Measurements from ENCODE around the gene MID1. TPM values are rescaled to one million over a fixed set of nuclear protein-coding genes. Genes with fewer than 3 reads are reported as not detected.

Gene MID1, protein sequence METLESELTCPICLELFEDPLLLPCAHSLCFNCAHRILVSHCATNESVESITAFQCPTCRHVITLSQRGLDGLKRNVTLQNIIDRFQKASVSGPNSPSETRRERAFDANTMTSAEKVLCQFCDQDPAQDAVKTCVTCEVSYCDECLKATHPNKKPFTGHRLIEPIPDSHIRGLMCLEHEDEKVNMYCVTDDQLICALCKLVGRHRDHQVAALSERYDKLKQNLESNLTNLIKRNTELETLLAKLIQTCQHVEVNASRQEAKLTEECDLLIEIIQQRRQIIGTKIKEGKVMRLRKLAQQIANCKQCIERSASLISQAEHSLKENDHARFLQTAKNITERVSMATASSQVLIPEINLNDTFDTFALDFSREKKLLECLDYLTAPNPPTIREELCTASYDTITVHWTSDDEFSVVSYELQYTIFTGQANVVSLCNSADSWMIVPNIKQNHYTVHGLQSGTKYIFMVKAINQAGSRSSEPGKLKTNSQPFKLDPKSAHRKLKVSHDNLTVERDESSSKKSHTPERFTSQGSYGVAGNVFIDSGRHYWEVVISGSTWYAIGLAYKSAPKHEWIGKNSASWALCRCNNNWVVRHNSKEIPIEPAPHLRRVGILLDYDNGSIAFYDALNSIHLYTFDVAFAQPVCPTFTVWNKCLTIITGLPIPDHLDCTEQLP
- polyA plus RNA-seq (2013, experiment 1 of 2), result 24.4 TPM
- 27.3 TPM for polyA plus RNA-seq (2013, experiment 2 of 2)

GRCh38 chrX:10620121-10620699 lies at the start of gene MID1:
Gene MID1, minus strand, starts transcription at chrX:10620585. Its CDS starts 53,038 bp downstream, at chrX:10567547.
- Histone ChIP-seq H3K27me3 (ENCODE audit: insufficient read depth, low read length) (no peaks in the 10 kb centered on the region), H3K36me3 (ENCODE audit: insufficient read depth, low read length) (no peaks in the 10 kb centered on the region), H3K27ac (ENCODE audit: low read depth, low read length) (peak within 1 kb of the TSS; percentile 94), H3K9ac (ENCODE audit: low read depth, low read length) (peak within 1 kb of the TSS; percentile 75), H3K4me1 (ENCODE audit: insufficient read depth, low read length) (peaks cover 37% of the 10 kb centered on the region), H3K4me3 (ENCODE audit: low read length) (peak within 1 kb of the TSS; percentile 77), H3K9me3 (ENCODE audit: insufficient read depth, low read depth, low read length) (no peaks in the 10 kb centered on the region)
- WGBS, result under 1% methylated on average over 46 of the region's 46 CpGs

DNA sequence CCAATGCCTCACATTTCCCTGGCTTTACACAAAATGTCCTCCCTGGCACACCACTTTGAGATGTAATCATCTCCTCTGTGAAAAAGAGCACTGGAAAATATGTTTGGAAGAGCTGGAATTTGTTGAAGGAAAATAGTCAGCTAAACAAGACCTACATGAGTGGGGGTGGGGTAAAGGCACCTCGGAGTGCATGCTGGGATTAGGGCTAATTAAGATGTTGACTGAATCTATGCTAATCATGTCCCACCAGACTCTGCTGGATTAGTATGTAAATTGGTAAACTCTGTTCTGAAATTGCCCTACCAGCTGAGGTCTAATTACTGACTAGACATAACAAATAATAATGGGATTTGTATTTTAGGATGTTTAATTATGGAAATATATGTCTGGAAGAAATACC lies 46.8 kb upstream of the MID1 start:
- Histone ChIP-seq H3K4me1 (ENCODE audit: insufficient read depth, low read length) (peaks cover 9% of the 10 kb centered on the region), H3K27me3 (ENCODE audit: insufficient read depth, low read length) (no peaks in the 10 kb centered on the region), H3K36me3 (ENCODE audit: insufficient read depth, low read length) (no peaks in the 10 kb centered on the region), H3K9ac (ENCODE audit: low read depth, low read length) (no peak overlapping the region), H3K4me3 (ENCODE audit: low read length) (no peak overlapping the region), H3K27ac (ENCODE audit: low read depth, low read length) (no peak overlapping the region), H3K9me3 (ENCODE audit: insufficient read depth, low read depth, low read length) (no peaks in the 10 kb centered on the region)
- WGBS, result 71% methylated on average over 1 of the region's 1 CpG

- Histone ChIP-seq H3K4me1 (ENCODE audit: insufficient read depth, low read length) (peaks cover 9% of the 10 kb centered on the region), H3K27me3 (ENCODE audit: insufficient read depth, low read length) (no peaks in the 10 kb centered on the region), H3K9me3 (ENCODE audit: insufficient read depth, low read depth, low read length) (no peaks in the 10 kb centered on the region), H3K9ac (ENCODE audit: low read depth, low read length) (no peak overlapping the region), H3K4me3 (ENCODE audit: low read length) (no peak overlapping the region), H3K36me3 (ENCODE audit: insufficient read depth, low read length) (no peaks in the 10 kb centered on the region), H3K27ac (ENCODE audit: low read depth, low read length) (no peak overlapping the region)
- WGBS, result 91% methylated on average over 1 of the region's 1 CpG
Measured at GRCh38 chrX:10666102-10666501, 45.7 kb upstream of the MID1 start.

DNA sequence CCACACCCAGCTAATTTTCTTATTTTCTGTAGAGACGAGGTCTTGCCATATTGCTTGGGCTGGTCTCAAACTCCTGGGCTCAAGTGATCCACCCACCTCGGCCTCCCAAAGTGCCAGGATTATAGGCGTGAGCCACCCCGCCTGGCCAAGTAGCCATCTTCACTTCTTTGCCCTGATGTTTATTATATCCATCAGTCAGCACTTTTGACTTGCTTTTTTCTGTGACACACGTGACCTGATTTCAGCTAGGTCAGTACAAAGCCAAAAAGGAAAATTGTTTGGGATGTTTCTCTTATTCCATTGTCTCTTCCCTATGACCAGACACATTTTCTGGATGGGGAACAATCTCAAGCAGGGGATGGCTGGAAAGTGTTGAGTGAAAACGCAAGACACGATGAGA lies 45.3 kb upstream of the MID1 start:
- WGBS, result 96% methylated on average over 7 of the region's 7 CpGs
- H3K4me1 ChIP-seq (ENCODE audit: insufficient read depth, low read length), result peaks cover 10% of the 10 kb centered on the region
- H3K36me3 ChIP-seq (ENCODE audit: insufficient read depth, low read length), result no peaks in the 10 kb centered on the region
- no peak overlapping the region for H3K27ac ChIP-seq (ENCODE audit: low read depth, low read length)
- no peaks in the 10 kb centered on the region for H3K9me3 ChIP-seq (ENCODE audit: insufficient read depth, low read depth, low read length)
- H3K27me3 ChIP-seq (ENCODE audit: insufficient read depth, low read length), result no peaks in the 10 kb centered on the region
- H3K4me3 ChIP-seq (ENCODE audit: low read length), result no peak overlapping the region
- H3K9ac ChIP-seq (ENCODE audit: low read depth, low read length), result no peak overlapping the region

- WGBS, result 12% methylated on average over 5 of the region's 6 CpGs
- H3K4me3 ChIP-seq (ENCODE audit: low read length), result no peak overlapping the region
Measured at GRCh38 chrX:10660171-10660570, 39.8 kb upstream of the MID1 start.

DNA sequence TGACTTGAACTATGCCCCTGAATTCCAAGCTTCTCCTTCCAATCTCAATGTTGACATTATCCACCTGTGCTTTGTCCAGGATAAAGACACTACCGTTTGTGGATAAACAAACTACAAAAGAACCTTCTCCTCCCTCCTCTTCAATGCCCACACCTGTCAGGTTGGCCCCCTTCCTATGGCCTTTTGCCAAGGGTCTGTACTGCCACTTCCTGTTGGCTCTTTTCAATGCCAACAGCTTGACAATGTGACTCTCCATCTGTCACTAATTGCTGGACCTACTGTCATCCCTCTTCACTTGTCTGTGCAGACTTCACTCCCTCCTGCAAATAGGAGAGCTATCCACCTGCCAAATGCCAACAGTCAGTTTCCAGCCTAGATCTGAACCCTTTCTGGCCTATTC lies 35.8 kb upstream of the MID1 start:
- Histone ChIP-seq H3K27me3 (ENCODE audit: insufficient read depth, low read length) (no peaks in the 10 kb centered on the region), H3K4me3 (ENCODE audit: low read length) (no peak overlapping the region), H3K4me1 (ENCODE audit: insufficient read depth, low read length) (peaks cover 17% of the 10 kb centered on the region), H3K9me3 (ENCODE audit: insufficient read depth, low read depth, low read length) (no peaks in the 10 kb centered on the region), H3K27ac (ENCODE audit: low read depth, low read length) (no peak overlapping the region), H3K9ac (ENCODE audit: low read depth, low read length) (no peak overlapping the region), H3K36me3 (ENCODE audit: insufficient read depth, low read length) (no peaks in the 10 kb centered on the region)
- WGBS, result 87% methylated on average over 1 of the region's 1 CpG

More at GRCh38 chrX:10660171-10660570, 39.8 kb upstream of the MID1 start:
- Histone ChIP-seq H3K27me3 (ENCODE audit: insufficient read depth, low read length) (no peaks in the 10 kb centered on the region), H3K27ac (ENCODE audit: low read depth, low read length) (peak overlapping the region; percentile 68; the same call in 1 of the 2 replicates), H3K9ac (ENCODE audit: low read depth, low read length) (0 out of 2 replicates have a peak overlapping the region, but pooled peaks have one; percentile 47), H3K36me3 (ENCODE audit: insufficient read depth, low read length) (no peaks in the 10 kb centered on the region), H3K9me3 (ENCODE audit: insufficient read depth, low read depth, low read length) (no peaks in the 10 kb centered on the region), H3K4me1 (ENCODE audit: insufficient read depth, low read length) (peaks cover 17% of the 10 kb centered on the region)

DNA sequence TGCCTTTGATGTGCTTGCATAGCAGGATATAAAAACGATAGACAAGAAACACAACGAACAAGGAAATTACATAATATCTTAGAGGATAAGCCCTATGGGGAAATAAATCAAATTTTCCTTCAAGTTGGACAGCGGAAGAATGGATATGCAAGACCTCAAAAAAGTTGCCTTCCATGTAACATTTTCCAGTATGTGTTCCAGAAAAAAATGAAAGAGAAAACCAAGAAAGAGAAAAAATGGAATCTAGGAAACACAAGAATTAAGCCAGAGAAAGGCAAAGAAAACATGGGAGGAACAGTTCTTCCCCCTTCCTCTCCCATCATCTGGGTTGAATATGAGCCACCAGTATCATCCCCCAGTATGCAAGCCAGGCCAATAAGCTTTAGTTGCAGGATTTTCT lies 34.6 kb upstream of the MID1 start:
- H3K4me3 ChIP-seq (ENCODE audit: low read length), result no peak overlapping the region
- H3K27ac ChIP-seq (ENCODE audit: low read depth, low read length), result no peak overlapping the region
- peaks cover 9% of the 10 kb centered on the region; the same call in 1 of the 2 replicates for H3K4me1 ChIP-seq (ENCODE audit: insufficient read depth, low read length)
- H3K9ac ChIP-seq (ENCODE audit: low read depth, low read length), result no peak overlapping the region
- 100% methylated on average over 1 of the region's 3 CpGs for WGBS
- H3K27me3 ChIP-seq (ENCODE audit: insufficient read depth, low read length), result no peaks in the 10 kb centered on the region
- no peaks in the 10 kb centered on the region for H3K36me3 ChIP-seq (ENCODE audit: insufficient read depth, low read length)
- H3K9me3 ChIP-seq (ENCODE audit: insufficient read depth, low read depth, low read length), result no peaks in the 10 kb centered on the region

GRCh38 chrX:10653302-10653701 lies 32.9 kb upstream of the MID1 start:
- Histone ChIP-seq H3K27ac (ENCODE audit: low read depth, low read length) (no peak overlapping the region), H3K4me1 (ENCODE audit: insufficient read depth, low read length) (0 out of 2 replicates have a peak, but pooled peaks cover 3% of the 10 kb centered on the region), H3K4me3 (ENCODE audit: low read length) (no peak overlapping the region), H3K9me3 (ENCODE audit: insufficient read depth, low read depth, low read length) (no peaks in the 10 kb centered on the region), H3K27me3 (ENCODE audit: insufficient read depth, low read length) (no peaks in the 10 kb centered on the region), H3K9ac (ENCODE audit: low read depth, low read length) (no peak overlapping the region), H3K36me3 (ENCODE audit: insufficient read depth, low read length) (no peaks in the 10 kb centered on the region)
- 92% methylated on average over 2 of the region's 2 CpGs for WGBS

DNA sequence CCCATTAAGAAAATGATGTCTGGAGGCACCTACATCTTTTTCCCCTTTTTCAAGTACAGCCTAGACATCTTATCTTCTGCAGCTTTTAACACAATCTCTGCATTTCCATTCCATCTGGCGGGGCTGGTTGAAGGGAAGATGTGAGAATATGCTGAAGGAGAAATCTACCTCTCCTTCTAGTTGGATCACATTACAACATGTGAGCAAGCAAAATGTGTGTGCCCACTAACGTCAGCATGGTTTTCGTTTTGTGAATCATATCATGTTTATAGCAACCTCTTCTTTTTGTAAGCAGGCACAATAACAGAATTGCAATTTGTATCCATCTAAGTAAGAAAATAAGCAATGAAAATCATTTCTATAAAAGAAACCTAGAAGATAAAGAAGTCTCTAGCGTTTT lies 28.9 kb upstream of the MID1 start:
- Histone ChIP-seq H3K9ac (ENCODE audit: low read depth, low read length) (no peak overlapping the region), H3K4me3 (ENCODE audit: low read length) (no peak overlapping the region), H3K9me3 (ENCODE audit: insufficient read depth, low read depth, low read length) (no peaks in the 10 kb centered on the region), H3K36me3 (ENCODE audit: insufficient read depth, low read length) (no peaks in the 10 kb centered on the region), H3K27ac (ENCODE audit: low read depth, low read length) (no peak overlapping the region), H3K4me1 (ENCODE audit: insufficient read depth, low read length) (no peaks in the 10 kb centered on the region), H3K27me3 (ENCODE audit: insufficient read depth, low read length) (no peaks in the 10 kb centered on the region)
- 80% methylated on average over 1 of the region's 4 CpGs for WGBS

GRCh38 chrX:10648614-10649013 lies 28.2 kb upstream of the MID1 start:
- no peak overlapping the region for H3K9ac ChIP-seq (ENCODE audit: low read depth, low read length)
- no peak overlapping the region for H3K27ac ChIP-seq (ENCODE audit: low read depth, low read length)
- 84% methylated on average over 2 of the region's 3 CpGs for WGBS
- no peaks in the 10 kb centered on the region for H3K27me3 ChIP-seq (ENCODE audit: insufficient read depth, low read length)
- no peak overlapping the region for H3K4me3 ChIP-seq (ENCODE audit: low read length)
- no peaks in the 10 kb centered on the region for H3K36me3 ChIP-seq (ENCODE audit: insufficient read depth, low read length)
- H3K9me3 ChIP-seq (ENCODE audit: insufficient read depth, low read depth, low read length), result no peaks in the 10 kb centered on the region
- no peaks in the 10 kb centered on the region for H3K4me1 ChIP-seq (ENCODE audit: insufficient read depth, low read length)

DNA sequence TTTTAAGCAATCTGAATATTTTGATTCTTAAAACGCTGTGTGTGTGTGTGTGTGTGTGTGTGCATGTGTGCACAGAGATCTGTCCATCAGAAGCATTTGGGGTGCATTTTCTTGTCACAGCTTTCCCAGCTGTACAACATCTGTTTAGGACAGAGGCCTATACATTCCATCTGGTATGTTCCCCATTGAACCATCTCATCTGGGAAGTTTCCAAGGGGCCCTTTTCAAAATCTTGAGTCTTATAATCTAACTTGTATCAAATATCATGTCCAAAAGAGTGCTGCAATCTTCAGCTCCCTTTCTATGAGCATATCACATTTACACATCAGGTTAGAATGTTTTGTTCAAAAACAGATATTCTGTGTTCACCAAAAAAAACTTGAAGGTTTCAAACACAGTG lies 16.5 kb upstream of the MID1 start:
- Histone ChIP-seq H3K9me3 (ENCODE audit: insufficient read depth, low read depth, low read length) (no peaks in the 10 kb centered on the region), H3K4me1 (ENCODE audit: insufficient read depth, low read length) (peaks cover 16% of the 10 kb centered on the region), H3K27ac (ENCODE audit: low read depth, low read length) (no peak overlapping the region), H3K36me3 (ENCODE audit: insufficient read depth, low read length) (no peaks in the 10 kb centered on the region), H3K27me3 (ENCODE audit: insufficient read depth, low read length) (no peaks in the 10 kb centered on the region), H3K4me3 (ENCODE audit: low read length) (no peak overlapping the region), H3K9ac (ENCODE audit: low read depth, low read length) (no peak overlapping the region)
- WGBS, result no CpG with 5 or more reads among the region's 1 CpG

Measured in HUES64 (cell line).